GM19452 (cell line): ENCODE results near the gene DCTN5.
"Not testable (repeated sequence)": the region's sequence is repeated elsewhere in the genome, so short reads cannot be mapped to it uniquely, and the experiment has no call there.

Source experiments
- ATAC-seq: cut with Tn5 transposase; IDR thresholded peaks from one replicate; pipeline ENCODE4 v1.9.1; 2021; ENCODE audit not compliant: unreplicated experiment

The DCTN5 gene

DNA sequence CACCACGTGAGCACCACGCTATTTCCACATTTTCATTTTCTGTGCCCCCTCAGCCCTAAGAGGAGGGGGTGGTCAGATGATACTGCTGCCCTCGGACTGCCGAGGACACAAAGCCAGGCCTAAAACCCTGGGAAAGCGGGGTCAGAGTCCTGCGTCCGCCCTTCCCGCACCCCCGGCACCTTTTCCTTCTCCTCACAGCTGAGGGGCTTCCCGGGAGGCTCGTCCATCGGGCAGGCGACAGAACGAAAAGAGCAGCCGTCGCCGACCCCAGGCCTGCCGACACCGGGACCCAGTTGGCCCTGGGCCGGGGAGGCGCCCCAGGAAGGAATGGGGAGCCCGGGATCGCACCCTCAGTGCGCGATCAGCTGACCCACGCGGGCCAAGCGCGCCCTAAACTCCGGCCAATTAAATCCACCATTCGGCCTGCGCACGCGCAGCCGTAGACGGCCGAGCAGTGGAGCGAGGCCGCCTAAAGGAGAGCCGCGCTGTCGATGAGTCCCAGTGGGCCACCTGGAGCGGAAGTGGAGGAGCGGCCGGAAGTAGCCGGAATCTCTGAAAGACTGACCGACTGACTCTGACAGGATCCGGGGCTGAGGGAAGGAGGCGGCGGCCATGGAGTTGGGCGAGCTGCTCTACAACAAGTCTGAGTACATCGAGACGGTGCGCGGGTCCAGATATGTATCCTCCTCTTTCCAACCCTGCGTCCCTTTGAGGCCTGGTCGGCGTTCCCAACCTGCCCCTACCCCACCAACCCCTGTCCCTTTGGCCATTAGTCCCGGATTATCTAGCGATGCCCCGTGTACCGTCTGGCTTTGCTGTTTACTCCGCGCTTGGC, at the start of gene DCTN5, which contains the start of gene PALB2:
DCTN5 (plus strand) TSS at position 536 of the 835 bp plus-strand sequence; CDS start at position 613, 77 bp downstream.
PALB2 (minus strand) TSS at position 380 of the 835 bp plus-strand sequence; CDS start at position 227, 153 bp downstream.
- ATAC-seq, result peak; percentile 96

DNA sequence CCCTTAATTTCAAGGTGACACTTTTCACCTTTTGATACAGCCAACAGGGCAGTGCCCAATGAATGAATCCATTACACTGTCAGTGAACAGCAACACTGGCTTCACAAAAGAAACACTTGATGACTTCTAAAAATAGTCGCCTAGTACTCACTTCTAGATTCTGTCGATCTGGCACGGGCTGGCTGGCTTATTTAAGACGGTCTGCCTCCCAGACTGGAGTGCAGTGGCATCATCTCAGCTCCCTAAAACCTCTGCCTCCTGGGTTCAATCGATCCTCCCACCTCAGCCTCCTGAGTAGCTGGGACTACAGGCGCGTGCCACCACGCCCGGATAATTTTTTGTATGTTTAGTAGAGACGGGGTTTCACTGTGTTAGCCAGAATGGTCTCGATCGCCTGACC, 47.1 kb upstream of the DCTN5 start:
- no peak for ATAC-seq

DNA sequence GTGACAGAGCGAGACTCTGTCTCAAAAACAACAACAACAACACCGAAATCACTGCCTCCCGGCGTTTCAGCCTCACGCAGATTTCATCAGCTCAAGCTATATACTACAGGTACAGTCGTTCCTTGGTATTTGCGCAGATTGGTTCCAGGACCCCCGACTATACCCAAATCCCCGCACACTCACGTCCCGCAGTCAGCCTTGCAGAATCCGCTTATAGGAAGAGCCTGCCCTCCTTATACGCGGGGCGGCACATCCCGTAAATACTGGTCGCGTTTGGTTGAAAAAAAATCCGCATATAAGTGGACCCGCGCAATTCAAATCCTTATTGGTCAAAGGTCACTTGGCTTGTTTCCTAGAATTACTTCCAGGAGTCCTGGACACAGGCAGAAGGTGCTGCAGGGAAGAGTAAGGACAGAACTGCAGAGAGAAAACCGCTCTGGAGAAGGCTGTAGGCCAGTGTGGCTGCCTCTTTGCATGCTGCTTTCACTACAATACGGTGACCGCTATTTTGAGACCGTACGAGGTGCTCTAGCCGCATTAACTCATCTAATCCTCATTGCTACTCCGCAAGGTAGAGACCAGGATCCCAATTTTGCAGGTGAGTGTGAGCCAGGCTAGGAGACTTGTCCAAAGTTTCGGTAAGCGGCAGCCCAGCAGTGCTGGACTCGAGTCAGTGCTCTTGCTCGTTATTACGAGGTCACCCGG, 45.9 kb upstream of the DCTN5 start:
- ATAC-seq, result no peak

DNA sequence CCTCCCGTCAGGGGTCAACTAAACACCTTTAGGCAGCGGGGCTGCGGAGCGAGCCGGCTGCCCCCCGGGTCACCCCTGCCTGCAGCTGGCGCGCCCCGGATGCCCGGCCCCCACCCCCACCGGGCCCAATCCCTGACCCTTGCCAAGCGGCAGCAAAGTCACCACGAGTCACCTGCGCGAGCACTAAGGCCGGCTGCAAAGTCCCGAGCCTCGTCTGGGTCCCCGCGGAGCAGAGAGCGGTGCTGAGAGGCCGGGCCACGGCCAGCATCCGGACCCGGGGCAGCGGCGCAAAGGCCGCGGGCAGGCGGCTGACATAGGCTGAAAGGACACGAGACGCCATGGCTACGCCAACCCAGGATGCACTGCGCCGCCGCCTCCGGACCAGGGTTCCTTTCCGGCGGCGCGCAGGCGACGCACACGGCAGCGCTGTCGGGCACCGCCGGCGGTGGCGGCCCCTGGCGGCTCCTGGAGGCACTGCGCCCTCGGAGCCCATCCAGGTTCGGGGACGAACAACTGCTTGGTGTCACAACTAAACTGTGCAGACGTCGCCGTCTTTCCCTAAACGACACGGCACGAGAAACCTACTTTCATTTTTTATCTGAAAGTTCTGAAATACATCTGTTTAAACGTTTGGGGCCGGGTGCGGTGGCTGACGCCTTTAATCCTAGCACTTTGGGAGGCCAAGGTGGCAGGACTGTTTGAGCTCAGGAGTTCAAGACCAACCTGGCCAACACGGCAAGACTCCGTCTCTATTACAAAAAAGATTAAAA, 45.1 kb upstream of the DCTN5 start, which contains the start of gene NDUFAB1:
NDUFAB1 (minus strand) TSS at position 366 of the 770 bp plus-strand sequence; CDS start at position 340, 26 bp downstream.
- ATAC-seq, result peak; percentile 93

DNA sequence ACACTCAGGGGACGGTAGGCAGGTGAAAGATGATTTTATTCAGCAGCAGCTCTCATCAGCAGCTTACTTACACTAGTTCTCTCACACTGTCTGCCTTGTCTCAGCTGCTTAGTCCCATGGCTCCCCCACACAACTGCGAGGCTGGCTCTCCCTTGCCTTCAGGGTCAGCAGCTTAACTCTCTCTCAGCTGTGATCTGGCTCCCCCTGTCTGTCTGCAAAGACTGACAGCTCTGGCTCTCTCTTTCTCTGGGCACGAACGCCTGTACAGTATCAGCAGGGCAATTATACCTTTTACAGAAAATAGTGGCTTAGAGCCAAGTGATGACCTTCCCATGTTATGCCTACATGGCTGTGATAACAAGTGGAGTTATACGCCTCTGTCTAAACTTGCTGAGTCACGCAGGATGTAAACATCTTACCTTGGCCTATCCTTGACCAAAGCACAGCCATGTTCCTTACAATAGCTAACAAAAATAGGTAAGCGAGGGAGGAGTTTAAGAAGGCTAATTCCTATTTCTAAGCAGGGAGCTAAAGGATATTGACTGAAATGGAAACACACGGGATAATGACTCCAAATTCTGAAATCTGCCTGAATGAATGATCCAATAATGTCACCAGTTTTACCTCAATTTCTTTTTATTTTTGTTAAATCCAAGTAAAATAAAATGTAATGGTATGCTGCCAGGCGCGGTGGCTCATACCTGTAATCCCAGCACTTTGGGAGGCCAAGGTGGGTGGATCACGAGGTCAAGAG, 44.1 kb upstream of the DCTN5 start:
- no peak for ATAC-seq

DNA sequence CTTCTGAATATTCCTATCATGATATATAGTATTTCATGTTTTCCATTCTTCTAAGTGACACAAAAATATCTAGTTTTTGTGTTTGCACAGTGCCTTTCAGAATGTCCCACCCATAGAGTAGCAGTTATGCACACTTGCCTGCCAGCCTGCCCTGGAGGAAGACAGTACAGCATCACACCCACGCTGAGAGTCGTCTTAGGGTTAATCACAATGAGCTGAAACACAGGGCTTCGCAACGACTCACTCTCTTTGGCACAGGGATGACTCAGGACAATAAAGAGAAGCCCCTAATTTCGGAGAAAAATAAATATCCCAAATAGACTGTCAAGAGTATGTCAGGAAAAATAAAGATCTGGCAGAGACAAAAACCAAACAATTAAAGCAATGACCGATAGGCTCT, 33.5 kb upstream of the DCTN5 start:
- no peak for ATAC-seq

DNA sequence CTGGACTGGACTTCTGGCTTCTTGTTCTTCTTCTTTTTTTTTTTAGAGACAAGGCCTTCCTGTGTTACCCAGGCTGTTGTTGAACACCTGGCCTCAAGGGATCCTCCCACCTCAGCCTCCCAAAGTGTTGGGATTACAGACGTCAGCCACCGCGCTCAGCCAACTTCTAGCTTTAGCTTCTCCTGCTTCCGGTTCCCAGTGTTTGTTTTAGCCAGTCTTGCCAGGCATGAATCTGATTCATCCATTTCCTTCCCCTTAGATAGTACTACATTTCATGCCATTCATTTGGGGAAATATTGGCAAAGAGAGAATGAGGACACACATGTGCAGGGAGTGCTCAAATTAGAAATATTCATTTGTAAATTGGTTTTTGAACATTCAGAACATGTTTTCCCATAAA, 33.1 kb upstream of the DCTN5 start:
- no peak for ATAC-seq

DNA sequence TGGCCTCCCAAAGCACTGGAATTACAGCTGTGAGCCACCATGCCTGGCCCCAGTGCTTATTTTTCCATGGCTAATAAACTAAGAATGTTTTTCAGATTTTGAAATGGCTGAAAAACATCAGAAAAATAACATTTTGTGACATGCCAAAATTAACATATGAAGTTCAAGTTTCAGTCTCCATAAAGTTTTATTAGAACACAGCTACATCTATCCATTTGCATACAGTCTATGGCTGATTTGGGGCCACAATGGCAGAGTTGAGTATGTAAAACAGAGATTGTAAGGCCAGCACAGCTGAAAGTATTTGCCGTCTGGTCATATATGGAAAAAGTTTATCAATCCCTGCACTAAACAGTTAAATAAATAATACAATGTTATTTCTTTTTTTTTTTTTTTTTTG, 31.3 kb upstream of the DCTN5 start:
- ATAC-seq, result no peak

DNA sequence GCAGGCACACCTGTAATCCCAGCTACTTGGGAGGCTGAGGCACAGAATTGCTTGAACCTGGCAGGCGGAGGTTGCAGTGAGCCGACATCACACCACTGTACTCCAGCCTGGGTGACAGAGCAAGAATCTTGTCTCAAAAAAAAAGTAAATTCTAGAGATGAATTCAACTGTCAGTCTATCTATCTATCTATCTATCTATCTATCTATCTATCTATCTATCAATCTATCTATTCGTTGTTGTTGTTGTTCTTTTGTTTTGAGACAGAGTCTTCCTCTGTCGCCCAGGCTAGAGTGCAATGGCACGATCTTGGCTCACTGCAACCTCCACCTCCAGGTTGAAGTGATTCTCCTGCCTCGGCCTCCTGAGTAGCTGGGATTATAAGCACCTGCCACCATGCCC, 30.4 kb upstream of the DCTN5 start:
- ATAC-seq, result not testable (repeated sequence)

DNA sequence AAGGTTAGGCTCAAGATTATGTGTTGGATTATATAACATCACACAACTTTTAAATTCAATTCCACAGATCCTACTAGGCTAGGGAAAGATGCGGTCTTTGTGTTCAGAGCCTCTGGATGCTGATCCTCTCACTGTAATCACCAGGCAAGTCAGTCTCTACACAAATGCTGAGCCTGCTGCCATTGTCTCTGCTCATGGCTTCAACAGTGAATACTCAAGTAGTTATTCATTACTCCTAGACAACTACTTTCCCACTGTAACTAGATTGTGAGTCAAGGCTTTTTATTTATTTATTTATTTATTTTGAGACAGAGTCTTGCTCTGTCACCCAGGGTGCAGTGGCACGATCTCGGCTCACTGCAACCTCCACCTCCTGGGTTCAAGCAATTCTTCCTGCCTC, 29.3 kb upstream of the DCTN5 start:
- no peak for ATAC-seq

DNA sequence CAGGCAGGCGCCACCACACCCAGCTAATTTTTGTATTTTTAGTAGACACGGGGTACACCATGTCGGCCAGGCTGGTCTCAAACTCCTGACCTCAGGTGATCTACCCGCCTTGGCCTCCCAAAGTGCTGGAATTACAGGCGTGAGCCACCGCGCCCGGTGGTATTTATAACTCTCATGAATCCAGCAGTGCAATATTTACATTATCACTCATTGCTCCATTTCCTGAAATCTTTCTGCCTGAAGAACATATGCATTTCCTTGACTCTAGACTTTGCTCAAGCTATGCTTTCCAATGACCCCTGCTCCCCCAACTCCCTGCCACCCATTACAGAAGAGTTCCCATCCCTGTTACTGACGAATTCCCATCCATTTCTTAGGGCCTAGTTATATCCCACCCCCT, 25.5 kb upstream of the DCTN5 start:
- no peak for ATAC-seq

DNA sequence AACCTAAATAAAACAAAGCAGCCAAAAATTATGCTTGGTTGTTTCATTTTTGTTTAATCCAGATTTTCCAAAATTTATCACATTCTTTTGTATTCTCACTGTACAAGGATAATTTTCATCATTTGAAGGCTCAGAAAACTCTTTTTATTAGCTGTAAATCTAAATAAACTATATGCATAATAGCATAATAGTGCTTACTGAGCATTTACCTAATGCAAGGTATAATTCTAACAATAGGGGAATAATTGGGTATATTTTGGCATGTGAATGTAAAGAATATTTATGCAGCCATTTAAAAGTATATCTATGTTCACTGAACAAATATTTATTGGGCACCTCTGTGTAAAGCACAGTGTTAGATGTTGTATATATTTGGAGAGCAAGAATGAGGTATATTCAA, 17.2 kb upstream of the DCTN5 start:
- no peak for ATAC-seq

DNA sequence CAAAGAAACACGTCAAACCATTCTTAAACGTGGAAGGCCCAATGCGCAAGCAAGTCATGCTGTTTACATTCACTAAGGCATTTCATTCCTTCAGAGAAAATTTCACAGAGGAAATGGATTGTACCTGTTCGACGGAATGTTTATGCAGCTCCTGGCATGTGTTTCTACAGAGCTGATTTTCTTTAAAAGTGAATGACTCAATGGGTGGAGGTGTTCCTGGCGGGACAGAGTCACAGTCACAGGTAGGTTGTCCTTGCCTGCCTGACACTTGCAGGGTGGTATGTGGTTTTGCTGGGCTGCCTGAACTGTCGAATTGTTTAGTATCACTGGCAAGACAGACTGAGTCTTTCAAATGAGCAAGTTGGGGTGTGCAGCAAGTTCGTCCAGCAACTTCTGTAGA, 11.8 kb upstream of the DCTN5 start:
- no peak for ATAC-seq

DNA sequence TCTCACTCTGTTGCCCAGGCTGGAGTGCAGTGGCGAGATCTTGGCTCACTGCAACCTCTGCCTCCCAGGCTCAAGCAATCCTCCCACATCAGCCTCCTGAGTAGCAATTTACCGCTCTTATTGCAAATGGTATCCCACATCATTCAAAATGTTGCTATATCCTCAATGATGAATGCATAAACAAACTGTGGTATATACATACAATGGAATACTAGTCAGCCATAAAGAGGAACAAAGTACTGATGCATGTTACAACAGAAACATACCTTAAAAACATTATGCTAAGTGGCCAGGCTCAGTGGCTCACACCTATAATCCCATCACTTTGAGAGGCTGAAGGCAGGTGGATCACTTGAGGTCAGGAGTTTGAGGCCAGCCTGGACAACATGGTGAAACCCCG, 9.4 kb upstream of the DCTN5 start:
- ATAC-seq, result not testable (repeated sequence)

DNA sequence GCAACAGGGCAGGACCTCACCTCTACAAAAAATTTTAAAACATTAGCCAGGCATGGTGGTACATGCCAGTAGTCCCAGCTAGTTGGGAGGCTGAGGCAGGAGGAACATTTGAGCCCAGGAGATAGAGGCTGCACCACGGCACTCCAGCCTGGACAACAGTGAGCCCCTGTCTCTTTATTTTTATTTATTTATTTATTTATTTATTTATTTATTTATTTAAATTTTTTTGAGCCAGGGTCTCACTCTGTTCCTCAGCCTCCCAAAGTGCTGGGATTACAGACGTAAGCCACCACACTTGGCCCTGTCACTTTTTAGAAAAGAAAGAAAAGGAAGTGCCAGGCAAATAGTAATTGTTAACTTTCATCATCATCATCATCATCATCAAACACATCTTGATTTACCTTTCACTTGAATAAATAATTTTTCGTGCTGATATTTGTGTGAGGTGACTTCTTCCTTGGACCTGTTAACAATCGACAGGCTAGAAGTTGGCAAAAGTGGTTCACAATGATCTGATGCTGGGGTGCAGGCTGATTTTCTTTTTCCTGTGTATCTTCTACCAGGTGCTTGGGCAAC, 6.7 kb upstream of the DCTN5 start:
- ATAC-seq, result no peak

DNA sequence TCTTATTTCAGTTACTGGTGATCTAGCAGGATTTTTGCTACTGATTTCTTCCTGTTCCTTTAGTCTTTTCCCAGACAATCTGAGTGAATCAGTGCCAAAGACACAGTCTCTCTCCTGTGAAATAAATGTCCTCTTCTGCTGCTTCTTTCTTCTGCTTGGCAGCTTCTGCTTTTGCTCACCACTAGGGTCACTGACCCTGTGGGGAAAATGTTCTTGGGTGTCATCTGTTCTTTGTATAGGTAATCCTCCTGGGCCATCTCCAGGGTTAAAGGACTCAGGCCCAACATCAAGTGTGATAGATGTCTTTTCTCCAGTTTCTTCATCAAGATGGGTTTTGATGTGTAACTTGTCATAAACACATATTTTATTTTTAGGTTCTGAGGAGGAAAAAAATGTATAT, 5.3 kb upstream of the DCTN5 start:
- no peak for ATAC-seq

DNA sequence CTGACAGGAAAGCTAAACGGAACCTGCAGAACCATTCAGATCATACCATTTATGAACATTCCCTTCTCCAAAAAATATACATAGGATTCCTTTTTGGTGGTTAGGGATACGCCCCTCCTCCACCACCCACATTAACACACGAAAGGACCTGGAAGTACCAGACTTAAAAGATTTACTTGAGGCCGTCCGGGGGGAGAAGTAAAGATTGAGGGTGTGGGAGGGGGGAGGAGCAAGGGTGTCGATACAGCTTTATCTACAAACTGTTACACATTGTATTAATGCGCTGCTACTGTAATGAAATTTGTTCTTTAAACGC, 693 bp upstream of the DCTN5 start:
- ATAC-seq, result no peak

DNA sequence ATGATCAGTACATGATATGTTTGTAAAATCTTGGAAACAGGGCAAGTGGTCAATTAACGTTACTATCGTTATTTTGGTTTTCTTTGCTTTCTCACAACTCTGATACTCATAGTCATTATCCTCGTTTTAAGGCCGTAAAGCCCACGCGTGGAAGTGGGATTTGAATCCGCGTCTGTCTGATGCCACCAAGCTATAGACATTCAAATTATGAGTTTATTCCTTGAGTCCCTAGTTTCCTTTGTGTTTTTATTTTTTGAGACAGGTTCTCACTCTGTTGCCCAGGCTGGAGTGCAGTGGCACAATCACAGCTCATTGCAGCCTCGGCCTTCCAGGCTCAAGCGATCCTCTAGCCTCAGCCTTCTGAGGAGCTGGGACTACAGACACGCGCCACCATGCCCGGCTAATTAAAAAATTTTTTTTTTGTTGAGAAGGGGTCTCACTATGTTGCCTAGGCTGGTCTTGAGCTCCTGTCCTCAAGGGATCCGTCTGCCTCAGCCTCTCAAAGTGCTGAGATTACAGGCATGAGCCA, 1.0 kb downstream of the DCTN5 start:
- no peak for ATAC-seq

DNA sequence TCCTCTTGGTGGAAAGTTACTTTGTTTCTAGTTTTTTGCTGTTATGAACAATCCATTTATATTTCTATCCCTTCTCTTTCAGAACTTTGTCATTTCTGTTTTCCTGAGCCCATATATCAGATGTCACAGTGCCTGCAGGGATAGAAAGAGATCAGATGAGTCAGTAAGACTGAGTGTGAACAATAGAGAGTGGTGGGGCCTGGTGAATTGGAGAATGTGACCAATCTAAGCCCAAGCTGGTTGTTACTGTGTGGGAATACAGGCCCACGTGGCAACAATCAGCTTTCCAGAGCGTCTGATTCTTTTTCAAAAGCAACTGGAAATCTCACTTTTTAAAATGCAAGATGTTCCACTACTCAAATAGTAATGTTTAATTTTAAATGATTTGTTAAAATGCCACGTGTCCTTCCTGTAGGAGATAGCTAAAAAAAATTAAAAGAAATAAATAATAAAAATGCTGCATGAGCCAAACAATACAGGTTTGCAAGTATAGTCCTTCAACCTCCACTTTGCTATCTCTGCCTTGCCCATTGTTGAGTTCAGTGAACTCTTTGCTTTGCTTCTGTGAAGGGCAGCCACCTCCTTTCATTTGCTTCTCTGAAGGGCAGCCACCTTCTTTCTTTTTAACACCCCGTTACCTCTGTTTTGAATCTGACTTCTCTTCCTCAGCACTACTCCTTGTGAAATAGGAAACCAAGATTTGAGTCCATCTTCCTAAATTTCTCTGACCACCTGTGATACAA, 9.6 kb downstream of the DCTN5 start:
- ATAC-seq, result no peak
